NOMO-1 (cell line): ENCODE data around the gene PYGB.
A peak's percentile ranks its signal among the peaks of the same experiment; 100 is the strongest.
"Not testable (repeated sequence)": the region's sequence is repeated elsewhere in the genome, so short reads cannot be mapped to it uniquely, and the experiment has no call there.

Source experiments
- DNase-seq, 2 experiments: peaks; one replicate each; lab custom pipeline; 2025; ENCODE audit not compliant: unreplicated experiment in 2 of 2; lab: John Stamatoyannopoulos, UW

The PYGB gene

DNA sequence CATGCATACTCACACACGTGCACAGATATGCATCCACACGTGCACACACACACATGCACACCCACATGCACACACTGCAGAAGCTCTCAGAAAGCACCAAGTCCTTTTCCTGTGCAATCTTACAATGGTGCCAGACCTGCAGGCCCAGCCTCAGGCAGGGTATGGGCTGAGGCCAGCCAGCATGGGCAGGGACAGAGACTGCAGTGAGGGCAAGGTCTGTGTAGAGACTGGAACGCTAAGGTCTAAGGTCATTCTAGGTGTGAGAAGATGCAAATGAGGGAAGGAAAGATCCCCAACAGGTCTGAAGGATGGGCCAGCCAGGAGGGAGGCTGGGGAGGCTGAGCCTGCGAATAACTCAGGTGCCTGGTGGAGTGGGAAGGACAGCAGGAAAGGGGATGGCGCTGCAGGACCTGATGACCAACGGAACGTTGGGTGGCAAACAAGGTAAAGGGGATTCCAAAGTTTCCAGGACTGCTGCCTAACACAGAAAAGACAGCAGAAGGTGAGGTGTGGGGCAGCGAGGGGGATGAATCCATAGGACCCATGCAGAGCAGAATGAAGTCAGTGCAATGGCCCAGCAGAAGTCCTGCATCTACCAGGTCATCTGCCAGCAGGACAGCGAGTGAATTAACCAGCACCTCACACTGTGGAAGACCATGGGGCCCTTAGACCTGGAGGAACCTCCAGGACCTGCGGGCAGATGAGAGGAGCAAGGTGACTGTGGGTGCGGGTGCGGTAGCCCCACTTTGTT, 75.8 kb downstream of the PYGB start:
- no peak for DNase-seq

DNA sequence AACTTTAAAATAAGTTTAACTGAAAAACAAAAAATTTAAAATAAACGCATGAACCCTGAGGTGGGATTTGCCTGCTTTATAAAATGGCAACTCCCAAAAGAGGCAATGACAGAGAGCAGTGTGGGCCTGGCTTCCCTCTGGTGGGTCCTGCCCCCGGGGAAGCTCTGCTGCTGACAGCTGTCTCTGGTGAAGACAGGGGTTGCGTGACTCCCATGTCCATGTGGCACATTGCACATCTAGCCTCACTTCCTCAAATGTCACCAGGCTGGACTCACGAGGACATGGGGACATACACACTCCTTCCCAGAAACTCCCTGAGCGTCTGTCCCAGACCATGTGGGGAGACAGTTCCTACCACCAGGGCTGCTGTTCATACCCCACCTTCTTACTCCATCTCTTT, 76.5 kb downstream of the PYGB start:
- peak; percentile 58 to 76 for DNase-seq

DNA sequence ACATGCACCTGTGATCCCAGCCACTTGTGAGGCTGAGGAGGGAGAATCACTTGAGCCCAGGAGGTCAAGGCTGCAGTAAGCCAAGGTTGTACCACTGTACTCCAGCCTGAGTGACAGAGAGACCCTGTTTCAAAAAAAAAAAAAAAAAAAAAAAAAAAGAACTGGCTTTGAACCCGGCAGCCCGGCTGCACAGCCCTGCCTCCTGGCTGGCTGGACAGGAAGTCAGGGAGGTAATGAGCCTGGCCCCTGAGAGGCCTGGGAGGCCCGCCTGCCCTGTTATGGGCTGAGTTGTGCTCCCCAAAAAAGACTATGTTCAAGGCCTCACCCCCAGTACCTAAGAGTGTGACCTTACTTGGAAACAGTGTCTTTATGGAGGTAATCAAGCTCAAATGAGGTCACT, 77.2 kb downstream of the PYGB start:
- DNase-seq: no peak

DNA sequence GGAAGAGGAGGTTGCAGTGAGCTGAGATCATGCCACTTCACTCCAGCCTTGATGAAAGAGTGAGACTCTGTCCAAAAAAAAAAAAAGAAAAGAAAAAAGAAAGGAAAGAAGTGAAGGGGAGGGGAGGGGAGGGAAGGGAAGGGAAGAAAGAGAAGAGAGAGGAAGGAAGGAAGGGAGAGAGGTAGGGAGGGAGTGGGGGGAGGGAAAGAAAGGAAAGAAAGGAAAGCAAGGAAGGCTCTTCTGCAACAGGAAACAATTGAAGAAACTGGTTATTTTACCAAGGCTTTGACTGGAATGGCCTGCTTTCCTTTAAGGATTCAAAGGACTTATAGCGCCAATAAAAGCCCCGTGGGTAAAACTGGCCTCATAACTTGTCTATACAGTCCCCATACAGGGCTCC, 78.1 kb downstream of the PYGB start:
- DNase-seq: no peak

DNA sequence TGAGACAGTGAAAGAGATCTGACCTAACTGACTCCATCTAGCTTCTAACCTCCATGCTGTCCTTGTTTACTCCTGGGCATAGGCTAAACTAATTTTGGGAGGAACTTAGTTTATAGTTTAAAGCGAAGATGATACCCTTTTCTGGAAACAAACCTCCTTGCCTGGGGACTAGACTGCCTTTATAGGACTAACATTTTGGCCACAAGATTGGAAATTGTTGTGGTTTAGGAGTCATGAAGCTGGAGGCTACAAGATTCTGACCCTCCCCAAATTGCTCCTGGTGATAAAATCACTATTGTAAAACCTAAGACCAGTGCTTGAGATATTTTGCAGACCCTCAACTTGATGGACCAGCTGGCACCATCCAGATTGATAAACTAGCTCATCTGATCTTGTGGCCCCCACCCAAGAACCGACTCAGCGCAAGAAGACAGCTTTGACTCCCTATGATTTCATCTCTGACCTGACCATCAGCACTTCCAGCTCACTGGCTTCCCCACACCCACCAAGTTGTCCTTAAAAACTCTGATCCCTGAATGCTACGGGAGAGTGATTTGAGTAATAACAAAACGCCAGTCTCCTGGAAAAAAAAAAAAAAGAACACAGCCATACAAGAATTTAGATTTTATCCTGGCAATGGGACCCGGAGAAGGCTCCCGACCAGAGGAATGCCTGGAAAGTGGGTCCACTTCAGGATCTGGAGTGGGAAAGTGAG, 79.8 kb downstream of the PYGB start:
- no peak for DNase-seq

DNA sequence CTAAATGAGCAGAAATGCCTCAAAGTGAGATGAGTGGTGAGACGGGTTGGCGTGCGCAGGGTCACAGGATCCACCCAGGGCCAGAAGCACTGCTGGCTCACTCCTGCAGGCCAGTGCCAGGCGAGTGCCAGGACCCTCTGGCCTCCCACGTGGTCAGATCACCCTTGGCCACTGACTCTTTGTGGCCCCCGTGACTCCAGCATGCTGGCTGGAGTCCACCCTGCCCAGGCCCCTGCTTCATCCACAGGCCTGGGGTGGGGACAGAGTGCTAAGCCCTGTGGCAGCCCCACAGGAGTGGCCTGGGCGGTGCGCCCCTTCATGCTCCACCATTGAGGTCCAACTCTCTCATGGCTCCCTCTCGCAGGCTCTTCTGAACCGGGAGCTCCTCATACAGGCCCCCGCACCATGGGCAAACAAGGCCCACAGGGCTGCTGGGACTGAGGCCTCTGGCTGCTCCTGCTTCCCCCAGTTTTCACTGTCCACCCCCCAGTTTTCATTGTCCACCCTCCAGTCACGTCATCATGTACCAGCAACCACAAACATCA, 81.1 kb downstream of the PYGB start:
- no peak for DNase-seq

DNA sequence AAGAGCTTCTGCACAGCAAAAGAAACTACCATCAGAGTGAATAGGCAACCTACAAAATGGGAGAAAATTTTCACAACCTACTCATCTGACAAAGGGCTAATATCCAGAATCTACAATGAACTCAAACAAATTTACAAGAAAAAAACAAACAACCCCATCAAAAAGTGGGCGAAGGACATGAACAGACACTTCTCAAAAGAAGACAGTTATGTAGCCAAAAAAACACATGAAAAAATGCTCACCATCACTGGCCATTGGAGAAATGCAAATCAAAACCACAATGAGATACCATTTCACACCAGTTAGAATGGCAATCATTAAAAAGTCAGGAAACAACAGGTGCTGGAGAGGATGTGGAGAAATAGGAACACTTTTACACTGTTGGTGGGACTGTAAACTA, 87.1 kb downstream of the PYGB start:
- not testable (repeated sequence) for DNase-seq

DNA sequence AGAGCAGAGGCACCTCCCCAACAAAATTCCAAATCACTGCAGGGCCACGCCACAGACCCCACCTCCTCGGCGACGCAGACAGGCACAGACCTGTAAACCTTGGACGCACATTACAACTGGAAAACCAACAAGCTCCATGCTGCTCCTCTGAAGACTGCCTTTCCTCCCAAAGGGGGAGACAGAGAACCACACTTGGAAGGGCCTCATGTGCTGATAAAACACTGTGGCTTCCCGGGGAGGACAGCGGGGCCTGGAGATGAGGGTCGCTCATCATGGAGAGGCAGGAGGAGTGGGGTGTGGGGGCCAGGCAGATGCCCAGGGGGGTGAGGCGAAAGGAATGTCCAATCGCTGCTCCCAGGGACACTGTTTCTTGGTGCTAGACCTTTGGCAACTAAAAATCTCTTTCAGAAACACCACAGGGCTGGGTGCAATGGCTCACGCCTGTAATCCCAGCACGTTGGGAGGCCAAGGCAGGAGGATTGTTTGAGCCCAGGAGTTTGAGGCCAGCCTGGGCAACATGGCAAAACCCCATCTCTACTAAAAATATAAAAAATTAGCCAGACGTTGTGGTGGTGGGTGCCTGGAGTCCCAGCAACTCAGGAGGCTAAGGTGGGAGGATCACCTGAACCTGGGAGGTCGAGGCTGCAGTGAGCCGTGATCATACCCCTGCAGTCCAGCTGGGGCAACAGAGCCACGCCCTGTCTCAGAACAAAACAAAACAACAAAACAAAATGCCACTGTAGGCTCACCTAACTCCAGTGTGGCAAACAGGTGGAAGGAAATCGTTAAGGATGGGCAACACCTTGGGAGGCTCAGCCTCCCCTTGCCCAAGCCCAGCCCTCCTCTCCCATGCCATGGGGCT, 88.9 kb downstream of the PYGB start:
- no peak for DNase-seq

DNA sequence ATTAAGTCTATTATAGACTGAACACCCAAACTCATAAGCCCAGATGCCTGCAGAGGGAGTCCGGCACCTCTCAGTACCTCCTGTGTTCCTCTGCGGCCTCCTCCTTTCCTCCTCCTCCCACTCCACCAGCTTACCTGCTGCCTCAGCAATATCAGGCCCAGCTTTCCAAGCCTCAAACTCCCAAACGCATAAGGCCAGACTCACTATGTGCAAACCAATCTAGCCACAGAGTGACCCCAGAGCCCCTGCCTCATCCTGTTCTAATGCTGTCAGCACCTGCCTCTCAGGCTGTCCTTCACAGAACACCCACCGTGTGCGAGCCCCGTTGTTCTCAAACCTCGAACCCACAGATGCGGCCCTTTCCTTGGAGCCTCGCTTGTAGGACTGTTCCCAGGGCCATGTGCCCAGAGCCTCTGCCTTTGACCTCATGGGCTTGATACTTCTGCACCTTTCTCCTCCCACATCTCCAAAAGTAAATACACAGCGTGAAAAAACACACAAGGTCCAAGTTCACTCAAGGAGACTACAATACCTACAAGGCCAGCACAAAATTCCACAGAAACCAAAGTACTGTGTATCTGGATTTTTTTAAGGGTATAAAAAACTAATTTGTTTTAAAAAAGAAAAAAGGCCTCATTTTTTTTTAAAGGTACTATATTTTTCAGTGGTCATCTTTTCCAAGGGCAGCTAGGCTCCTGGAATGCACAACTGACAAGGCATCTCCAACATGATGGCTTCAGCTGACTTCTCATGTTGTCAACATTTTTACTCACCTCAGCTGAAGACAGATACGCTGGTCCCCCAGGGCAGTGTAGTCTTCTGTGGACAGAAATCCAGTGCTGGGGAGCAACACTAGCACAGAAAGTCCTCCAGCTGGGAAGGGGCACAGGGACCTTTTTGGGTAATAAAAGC, 90.5 kb downstream of the PYGB start:
- no peak for DNase-seq

DNA sequence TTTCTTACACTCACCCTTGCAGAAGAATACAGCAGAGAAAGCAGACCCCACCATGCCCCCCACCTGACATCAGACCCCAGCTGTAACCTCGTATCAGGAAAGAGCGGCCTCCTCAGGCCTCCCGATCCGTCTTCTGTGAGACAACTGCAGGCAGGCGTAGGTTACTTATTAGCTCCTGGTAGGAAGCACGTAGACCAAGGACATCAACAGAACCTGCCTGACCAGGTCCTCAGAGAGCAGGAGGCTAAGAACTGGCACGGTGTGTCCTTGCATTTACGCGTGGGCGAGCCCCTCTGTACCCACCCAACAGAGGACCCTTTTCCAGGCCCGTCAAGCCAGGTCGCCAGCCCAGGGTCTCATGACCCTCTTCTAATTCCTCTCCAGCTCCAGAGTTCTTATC, 91.7 kb downstream of the PYGB start:
- DNase-seq: no peak

DNA sequence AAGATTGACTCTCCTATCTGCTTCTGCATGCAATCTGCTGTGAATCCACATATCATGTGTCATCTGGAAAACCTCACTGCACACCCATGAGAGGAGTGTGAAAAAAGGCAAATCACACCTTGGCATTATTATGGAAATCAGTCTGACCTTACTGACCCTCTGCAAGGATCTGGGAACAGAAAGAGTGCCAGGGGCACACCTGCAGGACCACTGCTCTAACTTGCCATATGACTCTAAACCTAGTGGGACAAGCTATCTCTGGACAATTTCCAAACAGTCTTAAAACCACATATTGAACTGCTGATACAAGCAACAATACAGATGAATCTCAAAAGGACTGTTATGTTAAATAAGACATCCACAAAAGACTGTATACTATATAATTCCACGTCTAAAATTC, 92.5 kb downstream of the PYGB start:
- no peak for DNase-seq

DNA sequence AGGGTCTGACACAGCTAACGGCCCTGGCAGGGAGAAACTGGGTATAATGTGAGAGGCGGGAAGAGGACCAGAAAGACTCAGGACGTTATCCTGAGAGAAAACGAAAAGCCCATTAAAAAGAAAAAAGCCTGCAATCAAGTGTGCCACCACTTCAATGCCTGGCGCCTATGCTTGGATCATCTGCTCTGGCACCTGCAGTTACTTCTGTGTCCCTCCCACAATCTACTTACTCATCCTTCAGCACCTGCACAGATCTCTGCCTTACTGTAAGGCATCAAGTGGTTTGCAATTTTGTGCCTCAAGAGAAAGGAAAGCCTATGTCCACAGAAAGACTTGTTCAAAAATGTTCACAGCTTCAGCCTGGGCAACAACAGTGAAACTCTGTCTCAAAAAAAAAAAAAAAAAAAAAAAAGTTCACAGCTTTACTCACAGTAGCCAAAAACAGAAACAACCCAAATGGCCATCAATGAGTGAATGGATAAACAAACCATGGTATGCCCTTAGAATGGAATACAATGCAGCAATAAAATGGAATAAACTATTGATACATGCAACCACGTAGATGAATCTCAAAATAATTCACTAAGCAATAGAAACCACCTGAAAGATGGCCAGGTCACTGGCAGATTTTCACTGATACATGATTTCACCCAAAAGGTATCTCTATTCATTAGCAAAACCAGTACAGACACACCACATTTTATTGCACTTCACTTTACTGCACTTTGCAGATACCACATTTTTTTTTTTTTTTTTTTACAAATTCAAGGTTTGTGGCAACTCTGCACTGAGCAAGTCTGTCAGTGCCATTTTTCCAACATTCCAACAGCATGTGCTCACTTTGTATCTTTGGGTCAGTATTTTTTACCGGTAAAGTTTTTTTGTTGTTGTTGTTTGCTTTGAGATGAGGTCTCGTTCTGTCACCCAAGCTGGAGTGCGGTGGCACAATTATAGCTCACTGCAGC, 94.1 kb downstream of the PYGB start:
- no peak for DNase-seq

DNA sequence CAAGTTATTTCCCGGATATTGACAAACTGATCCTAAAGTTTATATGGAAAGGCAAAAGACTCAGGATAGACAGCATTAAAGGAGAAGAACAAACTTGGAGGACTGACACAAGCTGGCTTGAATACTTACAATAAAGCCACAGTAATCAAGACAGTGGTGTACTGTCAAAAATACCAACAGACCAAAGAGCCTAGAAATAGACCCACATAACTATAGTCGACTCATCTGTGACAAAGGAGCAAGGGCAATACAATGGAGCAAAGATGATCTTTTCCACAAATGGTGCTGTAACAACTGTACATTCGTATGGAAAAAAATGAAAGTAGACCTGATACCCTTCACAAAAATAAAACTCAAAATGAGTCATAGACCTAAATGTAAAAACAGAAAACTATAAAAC, 96.7 kb downstream of the PYGB start:
- no peak for DNase-seq

DNA sequence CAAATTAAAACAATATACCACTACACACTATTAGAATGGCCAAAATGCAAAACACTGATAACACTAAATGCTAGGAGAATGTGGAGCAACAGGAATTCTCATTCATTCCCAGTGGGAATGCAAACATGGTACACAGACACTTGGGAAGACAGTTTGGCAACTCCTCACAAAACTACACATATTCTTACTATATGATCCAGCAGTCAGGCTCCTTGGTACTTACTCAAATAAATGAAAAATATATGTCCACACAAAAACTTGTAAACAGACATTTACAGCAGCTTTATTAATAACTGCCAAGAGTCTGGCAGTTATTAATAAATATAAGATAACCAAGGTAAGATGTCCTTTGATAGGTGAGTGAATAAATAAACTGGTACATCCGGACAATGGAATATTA, 97.8 kb downstream of the PYGB start:
- DNase-seq: no peak

DNA sequence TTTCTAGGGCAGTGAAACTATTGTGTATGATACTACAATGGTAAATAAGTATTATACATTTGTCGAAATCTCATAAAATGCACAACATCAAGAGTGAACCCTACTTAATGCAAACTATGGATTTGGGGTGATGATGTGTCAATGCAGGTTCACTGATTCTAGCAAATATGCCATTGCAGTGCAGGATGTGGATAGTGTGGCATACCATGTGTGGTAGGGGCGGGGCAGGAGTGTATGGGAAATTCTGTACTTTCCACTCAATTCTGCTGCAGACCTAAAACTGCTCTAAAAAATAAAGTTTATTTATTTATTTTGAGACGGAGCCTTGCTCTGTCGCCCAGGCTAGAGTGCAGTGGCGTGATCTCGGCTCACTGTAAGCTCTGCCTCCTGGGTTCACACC, 98.5 kb downstream of the PYGB start:
- DNase-seq: no peak
